NCI-H1105 treated with DMSO at 0.1 percent for 48 hours (cell line): ENCODE data around the gene CELF4.
A peak's percentile ranks its signal among the peaks of the same experiment; 100 is the strongest.
"Not testable (repeated sequence)": the region's sequence is repeated elsewhere in the genome, so short reads cannot be mapped to it uniquely, and the experiment has no call there.

Experiments used
- DNase-seq: peaks from one replicate; lab custom pipeline; 2025; lab: John Stamatoyannopoulos, UW

Gene CELF4

DNA sequence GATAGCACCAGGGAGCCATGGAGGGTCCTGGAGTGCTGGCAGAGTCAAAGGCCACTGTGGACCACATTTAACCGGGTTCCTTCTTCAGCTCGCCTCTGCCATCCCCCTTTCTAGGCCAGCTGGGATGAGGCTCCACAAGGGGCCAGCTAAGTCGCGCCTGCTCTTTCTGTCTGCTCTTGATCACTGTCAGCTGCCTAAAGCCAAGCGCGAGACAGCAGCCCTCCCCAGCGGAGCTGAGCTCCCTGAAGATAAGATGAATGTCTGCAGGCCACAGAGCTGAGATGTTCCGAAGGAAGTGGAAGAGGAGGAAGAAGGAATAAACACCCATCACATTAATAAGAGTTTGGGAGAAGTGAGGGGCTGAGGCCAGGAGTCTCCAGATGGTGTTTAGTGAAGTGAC is 99.6 kb downstream of the CELF4 start:
- DNase-seq = no peak

DNA sequence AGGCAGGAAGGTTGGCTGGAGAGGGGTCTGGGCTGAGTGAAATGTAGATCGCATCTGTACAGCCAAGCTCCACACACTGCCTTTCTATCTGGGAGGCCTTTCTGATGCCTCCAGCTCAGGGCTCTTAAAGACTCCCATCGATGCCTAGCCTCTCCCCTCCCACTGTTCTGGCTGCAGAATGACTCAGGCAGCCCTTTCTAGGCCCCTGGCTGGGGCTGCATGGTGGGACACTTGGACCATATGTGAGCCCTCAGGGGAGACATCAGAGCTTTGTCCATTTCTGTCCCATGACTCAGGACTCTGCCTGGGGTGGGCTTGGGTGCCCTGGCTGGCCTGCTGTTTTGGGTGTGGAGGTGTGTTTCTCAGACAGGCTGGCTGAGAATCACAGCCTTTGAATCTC is 101.3 kb downstream of the CELF4 start:
- no peak for DNase-seq

DNA sequence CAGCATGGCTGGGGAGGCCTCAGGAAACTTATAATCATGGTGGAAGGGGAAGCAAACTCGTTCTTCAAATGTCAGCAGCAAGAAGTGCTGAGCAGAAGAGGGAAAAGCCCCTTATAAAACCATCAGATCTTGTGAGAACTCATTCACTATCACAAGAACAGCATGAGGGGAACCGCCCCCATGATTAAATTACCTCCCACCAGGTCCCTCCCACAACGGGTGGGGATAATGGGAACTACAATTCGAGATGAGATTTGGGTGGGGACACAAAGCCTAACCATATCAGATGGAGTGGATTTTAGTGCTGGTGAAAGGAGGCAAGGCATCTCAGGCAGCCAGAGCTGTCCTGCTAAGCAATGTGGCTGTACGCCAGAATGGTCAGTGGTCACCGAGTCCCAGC is 104.3 kb downstream of the CELF4 start:
- DNase-seq = not testable (repeated sequence)

DNA sequence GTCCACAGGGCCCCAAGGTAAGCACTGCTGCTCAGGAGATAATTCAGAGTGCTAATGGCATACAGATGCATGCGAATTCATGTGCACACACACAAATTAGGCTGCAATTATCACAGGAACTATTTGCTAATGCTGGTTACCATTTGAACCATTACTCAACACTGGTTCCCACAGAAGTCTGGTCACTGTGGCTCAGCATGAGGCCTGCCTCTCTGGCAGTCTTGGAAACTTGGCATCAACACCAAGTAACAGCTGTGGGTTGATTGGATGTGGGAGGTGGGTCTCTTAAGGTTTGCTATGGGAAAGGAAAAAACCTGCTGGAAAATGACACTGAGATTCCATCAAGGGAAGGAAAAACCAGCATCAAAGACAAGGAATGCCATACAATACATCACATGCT is 105.0 kb downstream of the CELF4 start:
- DNase-seq = no peak

DNA sequence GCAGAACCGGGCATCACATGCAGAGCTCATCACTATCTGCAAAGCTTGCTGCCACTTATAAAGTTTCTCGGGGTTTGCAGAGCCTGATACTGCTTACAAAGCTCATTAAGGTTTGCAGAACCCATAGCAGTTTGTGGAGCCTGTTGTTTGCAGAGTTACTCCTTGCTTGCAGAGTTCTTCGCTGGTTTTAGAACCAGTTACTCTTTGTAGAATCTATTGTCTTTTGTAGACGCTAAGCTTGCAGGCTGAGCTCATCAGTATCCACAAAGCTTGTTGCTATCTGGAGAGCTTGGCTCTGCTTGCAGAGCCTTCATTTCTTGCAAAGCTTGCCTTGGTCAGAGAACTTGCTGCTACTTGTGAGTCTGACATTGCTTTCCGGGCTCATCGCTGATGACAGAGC is 106.9 kb downstream of the CELF4 start:
- DNase-seq = no peak

DNA sequence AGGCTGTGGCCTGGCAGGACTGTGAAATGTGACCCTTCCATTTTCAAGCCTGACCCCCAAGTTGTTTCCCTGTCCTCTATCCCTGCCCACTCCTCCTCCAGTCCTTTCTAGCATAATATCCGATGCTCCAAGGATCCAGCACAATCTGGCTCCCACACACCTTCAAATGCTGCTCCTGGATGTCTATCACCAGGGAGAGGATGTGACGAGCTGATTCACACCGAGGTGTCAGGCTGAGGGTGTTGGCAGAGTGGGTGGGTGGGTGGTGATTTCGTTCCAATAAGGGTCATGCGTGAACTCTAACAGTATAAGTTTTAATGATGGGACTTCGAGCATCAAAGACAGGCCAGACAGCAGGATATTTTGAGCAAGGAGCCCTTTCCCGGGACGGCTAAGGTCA is 107.8 kb downstream of the CELF4 start:
- no peak for DNase-seq

DNA sequence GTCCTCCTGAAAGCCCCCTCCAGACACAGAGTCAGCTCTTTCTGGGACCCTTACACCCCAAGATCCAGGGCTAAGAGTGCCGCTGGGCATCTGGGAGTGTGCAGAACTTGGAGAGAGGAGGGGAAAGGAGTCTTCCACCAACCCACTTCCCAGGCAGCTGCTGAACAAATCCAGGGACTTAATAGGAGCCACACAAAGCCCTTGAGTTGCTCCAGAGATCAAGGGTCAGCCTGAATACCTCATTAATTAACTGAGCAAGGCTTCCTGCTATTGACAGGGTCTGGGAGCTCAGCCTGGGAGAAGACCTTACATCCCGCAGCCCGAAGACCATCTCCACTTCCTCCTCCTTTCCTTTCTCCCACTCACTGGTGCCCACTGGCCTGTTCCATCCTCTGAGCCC is 108.3 kb downstream of the CELF4 start:
- no peak for DNase-seq

DNA sequence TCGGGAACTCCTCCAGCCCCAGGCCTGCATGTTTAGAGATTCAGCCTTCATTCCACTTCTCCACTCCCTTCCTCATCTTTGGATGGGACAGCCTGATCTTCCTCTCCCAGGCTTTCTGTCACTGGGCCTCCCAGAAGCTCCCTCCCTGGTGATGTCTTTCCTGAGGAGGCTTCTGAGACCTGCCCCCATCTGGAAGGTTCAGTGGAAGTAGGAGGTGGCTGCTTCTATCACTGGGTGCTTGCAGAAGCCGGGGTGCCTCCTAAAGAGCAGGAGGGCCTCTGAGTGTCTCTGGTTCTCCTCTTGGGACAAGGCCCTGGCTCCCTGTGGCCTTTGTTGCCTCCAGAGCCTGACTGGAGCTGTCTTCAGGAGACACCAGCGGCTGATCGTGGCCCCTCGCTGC is 108.7 kb downstream of the CELF4 start:
- DNase-seq = no peak

DNA sequence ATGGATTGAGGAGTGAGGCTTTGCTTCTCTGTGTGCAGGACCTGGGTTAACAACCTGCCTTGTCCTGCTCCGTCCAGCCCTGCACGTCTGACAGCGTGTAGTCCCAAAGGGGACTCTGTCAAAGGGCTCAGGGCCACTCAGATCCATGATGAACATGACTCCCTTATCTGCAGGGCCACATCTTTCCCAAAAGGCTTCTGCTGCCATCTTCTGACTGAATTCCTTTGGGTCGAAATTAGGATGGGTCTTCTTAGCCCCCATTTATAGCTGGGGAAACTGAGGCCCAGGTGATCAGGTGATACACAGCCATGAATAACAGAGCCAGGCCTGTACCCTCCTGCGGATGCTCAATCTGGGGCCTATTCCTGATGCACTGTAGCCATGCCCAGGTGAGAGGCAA is 109.2 kb downstream of the CELF4 start:
- no peak for DNase-seq

DNA sequence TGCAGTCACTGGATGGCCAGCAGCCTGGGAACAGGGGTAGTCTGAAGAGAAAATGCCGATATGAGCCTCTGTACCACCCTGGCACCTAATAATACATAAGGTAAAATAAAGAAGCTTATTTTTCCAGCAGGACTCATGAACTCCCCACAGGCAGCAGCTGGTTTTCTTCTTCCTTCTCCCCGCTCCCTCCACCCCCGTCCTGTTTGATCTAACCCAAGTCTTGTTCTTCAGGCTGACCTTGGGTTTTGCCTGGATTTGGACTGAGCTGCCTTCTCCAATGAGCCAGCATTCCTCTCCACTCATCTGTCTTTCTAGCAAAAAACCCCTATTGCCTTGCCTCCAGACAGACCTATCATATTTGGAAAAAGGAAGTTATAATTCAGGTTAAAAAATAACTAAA is 111.8 kb downstream of the CELF4 start:
- no peak for DNase-seq

DNA sequence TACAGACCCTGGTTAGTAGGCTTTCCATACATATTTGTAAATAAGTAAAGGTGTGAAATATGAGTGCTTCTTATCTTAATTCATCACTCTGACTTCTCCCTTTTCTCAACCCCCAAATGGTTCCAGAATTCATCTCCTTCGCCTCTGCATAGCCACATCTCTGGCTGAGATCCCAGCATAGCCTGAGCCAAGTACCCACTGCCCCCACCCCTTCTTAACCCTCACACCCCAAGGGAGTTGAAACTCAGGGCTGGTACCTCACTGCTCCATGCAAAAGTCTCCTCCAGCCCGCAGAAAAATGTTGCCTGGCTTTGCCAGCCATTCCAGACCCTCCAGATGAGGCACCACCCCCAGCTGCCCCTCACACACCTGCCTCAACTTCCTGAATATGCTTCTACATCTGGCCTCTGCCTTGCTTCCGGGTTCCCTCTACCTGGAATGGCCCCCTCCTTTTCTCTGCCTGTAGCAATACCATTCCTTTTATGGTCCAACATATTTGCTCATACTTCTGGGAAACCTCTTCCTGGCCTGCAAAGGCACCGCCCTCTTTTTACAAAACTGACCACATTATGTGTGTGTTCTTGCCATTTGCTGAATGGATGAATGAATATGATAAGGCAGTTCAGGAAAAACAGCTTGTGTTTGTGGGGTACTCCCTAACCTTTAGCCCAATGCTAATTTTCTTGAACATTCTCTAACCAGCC is 112.8 kb downstream of the CELF4 start:
- peak; percentile 25 for DNase-seq

DNA sequence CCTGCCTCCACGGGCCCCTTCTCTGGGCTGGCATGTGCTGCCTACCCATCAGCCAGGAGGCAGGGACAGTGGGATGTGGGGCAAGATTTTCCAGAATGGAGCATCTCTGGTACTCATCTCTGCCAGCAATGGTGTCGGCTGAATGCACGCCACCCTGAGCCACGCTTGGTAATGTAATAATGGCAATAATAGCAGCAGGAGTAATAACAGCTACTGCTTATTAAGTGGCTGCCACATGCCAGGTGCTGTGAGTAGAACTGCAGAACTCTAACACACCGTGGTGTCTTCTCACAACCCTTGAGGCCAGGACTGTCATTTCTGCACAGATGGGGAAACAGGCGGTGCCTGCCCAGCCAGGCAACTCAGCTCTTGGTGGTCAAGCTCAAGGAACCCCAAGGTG is 113.6 kb downstream of the CELF4 start:
- DNase-seq = peak; percentile 57

DNA sequence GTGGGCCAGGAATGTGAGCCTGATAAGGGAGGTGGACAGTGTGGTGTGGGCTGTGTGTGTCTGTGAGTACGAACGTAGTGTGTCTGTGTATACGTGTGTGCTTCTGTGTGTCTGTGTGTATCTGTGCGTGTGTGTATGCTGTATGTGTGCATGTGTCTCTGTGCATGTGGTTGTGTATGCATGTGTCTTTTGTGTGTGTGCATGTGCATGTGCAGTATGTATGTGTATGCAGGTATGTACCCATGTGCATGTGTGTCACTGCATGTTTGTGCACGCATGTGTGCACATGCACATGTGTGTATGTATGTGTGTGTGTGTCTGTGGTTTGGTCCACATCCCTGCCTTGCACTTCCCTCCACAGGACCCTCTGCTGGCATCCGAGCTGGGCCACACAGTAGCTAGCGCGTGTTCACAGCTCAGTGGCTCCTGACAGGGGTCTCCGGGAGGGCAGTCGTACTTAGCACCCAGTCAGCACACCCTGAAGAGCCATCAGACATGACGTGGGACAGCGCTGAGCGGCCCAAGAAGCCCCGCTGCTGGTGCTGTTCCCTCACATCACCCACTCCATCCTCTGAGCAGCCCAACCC is 114.3 kb downstream of the CELF4 start:
- no peak for DNase-seq

DNA sequence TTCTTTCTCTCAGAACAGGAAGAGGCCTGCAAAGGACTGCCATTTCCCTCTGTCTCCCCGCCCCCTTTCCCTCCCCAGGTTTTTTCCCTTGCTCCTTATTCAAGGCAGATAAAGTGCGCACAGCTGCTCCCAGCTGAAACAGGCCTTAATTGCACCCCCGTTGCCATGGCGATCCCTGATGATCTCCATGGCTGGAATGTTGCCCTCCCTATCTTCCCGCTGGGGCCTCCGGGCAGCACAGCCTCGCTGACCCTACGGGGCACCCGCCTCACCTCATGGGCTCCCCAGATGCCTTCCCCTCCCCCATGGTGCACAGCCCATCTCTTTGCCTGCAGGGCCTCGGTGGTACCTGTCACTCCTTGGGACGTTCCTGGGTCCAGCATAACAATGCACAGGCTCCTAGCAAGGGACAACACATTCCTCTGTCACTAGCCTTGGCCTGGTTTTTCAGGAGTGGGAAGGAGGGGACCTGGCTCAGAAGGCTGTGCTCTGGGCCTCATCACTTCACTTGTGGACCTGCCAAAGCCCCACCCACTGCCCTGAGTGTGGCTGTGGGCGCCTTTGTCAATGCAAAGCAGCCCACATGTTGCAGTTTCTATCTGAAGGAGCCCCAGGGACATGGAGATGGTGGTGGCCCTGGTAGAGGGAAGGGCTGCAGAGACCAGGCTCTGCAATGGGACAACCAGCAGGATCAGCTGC is 115.0 kb downstream of the CELF4 start:
- DNase-seq = peak; percentile 88

DNA sequence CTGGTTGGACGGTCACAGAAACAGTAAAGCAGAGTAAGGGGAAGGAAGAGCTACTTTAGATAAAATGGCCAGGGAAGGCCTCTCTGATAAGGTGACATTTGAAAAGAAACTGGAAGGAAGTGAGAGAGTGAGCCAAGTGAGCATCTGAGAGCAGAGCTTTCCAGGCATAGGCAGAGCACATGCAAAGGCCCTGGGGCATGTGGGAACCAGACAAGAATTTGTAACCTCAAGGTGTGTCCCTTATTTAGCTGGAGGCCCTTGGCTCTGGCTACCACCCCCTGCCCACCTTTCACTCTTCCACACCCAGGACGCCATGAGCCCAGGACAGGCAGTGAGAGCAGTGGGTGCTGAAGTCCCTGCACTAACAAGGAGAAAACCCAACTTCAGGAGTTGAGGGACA is 116.0 kb downstream of the CELF4 start:
- DNase-seq = no peak

DNA sequence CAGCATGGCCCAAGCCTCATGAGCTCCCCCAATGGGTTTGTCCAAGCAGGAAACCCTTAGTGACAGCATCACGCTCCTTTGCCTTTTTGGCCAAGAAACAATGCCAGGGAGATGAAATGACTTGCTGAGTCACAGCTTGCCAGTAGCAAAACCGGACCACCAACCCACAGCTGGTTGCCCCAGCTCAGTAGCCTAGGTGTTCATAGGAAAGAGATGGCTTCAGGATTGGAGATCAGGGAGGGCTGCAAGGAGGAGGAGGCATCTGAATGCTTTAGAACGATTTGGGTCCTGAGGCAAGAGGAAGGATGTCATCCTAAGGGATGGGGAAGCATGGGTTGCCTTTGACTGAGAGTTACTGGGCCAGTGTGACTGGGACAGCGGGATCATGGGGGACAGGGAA is 116.7 kb downstream of the CELF4 start:
- no peak for DNase-seq

DNA sequence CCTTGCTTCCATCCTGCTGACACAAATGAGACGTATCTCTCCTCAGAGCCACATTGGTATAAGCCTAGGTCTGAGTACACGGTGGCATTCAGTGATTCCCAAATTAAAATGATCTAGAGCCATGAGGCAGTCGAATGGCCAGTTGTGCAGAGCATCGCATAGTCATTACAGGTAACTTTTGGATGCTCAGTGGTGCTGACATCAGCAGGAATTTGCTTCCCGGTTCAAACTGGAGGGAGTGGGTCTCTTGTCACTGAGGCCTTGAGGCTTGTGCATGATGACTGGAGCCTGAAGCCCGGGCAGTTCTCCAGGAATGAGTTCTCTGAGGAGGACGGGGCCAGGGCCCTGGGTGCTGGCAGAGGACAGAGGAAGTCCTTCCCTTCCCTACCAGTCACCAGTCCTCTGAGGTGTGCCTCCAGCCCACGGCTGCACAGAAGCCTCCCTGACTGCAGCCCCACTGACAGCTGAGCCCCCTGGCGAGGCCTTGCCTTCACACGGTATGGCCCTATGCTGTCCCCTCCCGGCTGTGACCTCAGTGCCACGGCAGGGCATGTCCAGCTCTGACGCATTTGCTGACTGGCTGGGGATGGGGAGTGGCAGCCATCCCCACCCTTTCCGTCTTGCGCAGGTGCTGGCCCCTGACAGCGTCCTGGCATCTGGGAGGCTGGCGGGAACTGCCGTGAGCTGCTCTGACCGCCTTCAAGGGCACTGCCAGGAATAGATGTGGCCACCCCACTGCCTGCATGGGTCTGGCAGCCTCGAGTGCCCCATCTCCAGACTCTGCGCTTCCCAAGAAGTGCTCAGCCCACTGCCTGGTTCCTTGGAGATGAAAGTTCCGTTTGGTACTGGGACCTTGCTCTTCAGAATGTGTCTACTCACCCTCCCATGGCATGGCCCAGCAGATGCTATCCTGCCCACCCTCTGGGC is 117.4 kb downstream of the CELF4 start:
- DNase-seq = no peak

DNA sequence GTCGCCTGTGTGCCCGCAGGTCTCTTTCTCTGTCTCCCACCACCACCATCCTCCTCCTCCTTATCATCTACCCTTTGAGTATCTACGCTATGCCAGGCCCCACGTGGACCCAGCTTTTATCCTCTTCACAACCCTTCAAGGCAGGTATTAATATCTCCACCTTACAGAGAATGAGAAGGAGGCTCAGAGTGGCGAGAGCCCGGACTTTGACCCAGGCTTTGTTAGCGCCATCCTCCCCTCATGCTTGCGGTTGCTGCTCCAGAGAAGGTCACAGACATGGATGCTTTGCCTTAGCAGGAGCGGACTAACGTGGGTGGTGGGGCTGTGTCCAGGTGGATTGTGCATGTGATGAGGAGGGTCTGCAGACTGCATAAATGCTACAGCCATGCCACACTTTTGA is 119.8 kb downstream of the CELF4 start:
- no peak for DNase-seq

DNA sequence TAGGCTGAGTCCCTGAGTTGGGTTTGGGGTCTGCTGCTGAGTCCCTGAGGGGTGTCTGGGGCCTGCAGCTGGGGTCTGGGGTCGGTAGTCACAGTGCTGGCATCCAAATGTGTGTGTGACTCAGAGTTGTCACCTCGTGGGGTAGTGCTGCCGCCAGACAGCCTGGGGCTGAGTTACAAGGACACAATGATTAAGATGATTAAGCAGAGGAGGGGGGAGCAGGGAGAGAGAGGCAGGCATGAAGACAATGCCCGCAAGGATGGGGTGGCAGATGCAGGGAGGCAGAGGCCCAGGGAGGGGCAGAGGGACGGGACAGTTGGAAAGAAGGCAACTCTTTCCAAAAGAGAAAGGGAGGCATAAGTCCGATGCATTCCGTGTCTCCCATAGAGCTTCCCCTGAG is 120.2 kb downstream of the CELF4 start:
- no peak for DNase-seq

DNA sequence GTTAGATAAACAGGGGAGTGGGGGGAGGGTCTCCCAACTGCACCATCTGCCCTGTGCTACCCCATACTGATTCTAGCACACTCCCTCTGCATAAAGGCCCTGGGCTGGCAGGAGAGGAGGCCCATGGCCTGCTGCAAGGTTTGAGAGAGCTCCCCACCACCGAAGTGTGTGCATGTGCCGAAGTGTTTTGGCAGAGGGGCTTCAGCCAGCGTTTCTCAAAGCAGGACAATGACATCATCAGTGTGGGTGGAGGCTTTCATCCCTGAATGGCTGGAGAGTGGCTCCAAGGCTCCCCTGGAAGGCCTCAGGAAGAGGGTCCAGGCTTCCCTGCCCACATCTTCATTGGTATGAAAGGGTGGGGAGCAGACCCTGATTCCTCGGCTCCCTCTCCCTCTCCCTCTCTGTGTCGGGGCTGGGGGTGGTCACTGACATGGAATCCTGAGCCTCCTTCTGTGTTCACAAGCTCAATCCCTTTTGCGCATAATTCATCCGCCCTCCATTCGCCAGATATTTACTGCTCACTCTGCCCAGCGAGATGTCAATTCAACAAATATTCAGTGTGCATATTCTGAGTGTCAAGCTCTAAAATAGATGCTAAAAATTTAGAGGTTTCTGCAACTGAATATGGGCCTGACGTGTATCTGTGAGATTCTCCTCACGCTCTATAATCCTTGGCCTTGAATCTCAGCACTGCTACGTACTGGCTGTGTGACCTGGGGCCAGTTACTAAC is 122.1 kb downstream of the CELF4 start:
- DNase-seq = no peak

DNA sequence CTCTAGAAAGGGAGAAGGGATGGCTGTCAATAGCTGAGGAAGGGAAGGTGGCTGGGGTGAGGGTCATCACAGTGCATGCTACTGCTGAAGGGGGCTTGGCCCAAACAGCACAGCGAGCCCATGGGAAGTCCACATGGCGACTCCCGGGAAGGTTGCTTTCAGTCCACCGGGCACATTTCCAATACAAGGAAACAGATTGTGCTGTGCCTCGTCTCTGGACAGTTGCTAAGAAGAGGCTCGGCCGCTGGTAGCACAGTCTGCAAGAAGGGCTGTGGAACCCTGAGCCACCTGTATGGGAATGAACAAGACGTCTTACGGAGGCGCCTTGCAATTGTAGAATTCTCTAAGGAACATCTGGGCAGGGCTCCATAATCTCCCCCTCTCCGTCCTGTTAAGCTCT is 123.1 kb downstream of the CELF4 start:
- DNase-seq = no peak

DNA sequence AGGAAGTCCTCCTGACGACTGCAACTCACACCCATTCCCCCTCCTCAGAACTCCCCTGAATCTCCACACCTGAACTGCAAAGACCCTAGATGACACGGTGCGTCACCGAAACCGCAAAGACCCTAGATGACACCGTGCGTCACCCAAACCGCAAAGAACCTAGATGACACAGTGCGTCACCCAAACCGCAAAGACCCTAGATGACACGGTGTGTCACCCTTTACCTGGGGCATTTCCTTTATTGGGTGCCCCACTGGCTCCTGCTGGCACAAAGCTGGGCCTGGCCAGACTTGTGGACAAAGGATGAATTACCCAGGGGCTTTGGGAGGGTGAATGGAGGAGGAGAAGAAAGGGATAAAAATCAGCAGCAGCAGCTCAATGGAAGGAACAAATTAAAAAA is 123.8 kb downstream of the CELF4 start:
- no peak for DNase-seq
